H1 (cell line): Measurements from ENCODE around the gene CXCL10. TPM values are rescaled to one million over a fixed set of nuclear protein-coding genes. Genes with fewer than 3 reads are reported as not detected.

Experiments
- ATF3 ChIP-seq: IDR thresholded peaks from 2 replicates; pipeline ENCODE4 v1.6.1; 2011; ENCODE audit warnings: low read depth, mild to moderate bottlenecking, low read length; ENCODE audit not compliant: insufficient read depth
- CREB1 ChIP-seq: IDR thresholded peaks from 2 replicates; pipeline ENCODE4 v1.6.1; 2012; ENCODE audit warnings: inconsistent platforms
- SP4 ChIP-seq: IDR thresholded peaks from 2 replicates; pipeline ENCODE4 v1.6.1; 2012; ENCODE audit warnings: low read length, inconsistent platforms
- polyA plus RNA-seq, 7 experiments: library from polyadenylated mRNA; depleted of rRNA in 3 of 7; stranded (reverse) in 5 of 7; unstranded in 2 of 7; fragments of >200 nt in 5 of 7; fragments of 200-250 nt in 2 of 7; gene quantifications; 1 replicate in 5 of 7; 2 replicates in 1 of 7; 4 replicates in 1 of 7; pipeline versions ENCODE4 v1.2.1 to v1.2.3, GENCODE V29; 2011 to 2013; ENCODE audit warnings: missing spikeins in 2 of 7, mixed read lengths in 2 of 7
- total RNA-seq: library from RNA; stranded (reverse); fragmentation: NEBNext Ultra II Directional; extraction: Animal tissue kit (Norgen Biotek cat#: 25700); gene quantifications from 2 replicates; pipeline ENCODE4 v1.2.1, GENCODE V29; 2021

Gene CXCL10
- total and polyA plus RNA-seq, 2 of the 8 experiments (the other 6 are each of a cell fraction or from before 2014, with no cell fraction given) = not detected

- no peak for TF ChIP-seq SP4
- TF ChIP-seq CREB1 = no peak
- no peak for TF ChIP-seq ATF3
Observed at GRCh38 chr4:76058302-76058701, 35.0 kb upstream of the CXCL10 start (continued).
